HG03103 (cell line): ENCODE data around the gene PPP2R1B.

Source experiments
- ATAC-seq: cut with Tn5 transposase; IDR thresholded peaks from one replicate; pipeline ENCODE4 v1.9.1; 2021; ENCODE audit warnings: low read depth; ENCODE audit not compliant: unreplicated experiment

Gene PPP2R1B

GRCh38 chr11:111765984-111766833, at the start of gene PPP2R1B:
TSS of gene PPP2R1B (minus strand) at chr11:111766389. CDS start at chr11:111766361, 28 bp downstream.
- ATAC-seq, result peak; percentile 80

- no peak for ATAC-seq
These were observed 49.3 kb upstream of the PPP2R1B start for GRCh38 chr11:111815489-111815888.

- ATAC-seq, result no peak
These were observed 48.5 kb upstream of the PPP2R1B start for GRCh38 chr11:111814557-111815320.

GRCh38 chr11:111814106-111814505, 47.9 kb upstream of the PPP2R1B start:
- no peak for ATAC-seq

DNA sequence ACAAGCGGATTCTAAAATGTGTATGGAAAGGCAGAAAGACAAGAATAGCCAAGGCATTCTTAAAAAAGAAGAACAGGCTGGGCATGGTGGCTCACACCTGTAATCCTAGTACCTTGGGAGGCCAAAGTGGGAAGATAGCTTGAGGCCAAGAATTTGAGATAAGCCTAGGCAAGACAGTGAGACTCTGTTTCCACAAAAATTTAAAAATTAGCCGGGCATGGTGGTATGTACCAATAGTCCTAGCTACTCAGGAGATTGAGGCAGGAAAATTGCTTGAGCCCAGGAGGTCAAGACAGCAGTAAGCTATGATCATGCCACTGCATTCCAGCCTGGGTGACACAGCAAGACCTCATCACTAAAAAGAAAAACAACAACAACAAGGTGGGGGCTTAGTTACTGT, 46.0 kb upstream of the PPP2R1B start:
- ATAC-seq, result no peak

GRCh38 chr11:111811445-111811844, 45.3 kb upstream of the PPP2R1B start:
- ATAC-seq, result no peak

GRCh38 chr11:111808834-111809233, 42.6 kb upstream of the PPP2R1B start:
- ATAC-seq, result no peak

GRCh38 chr11:111808063-111808588, 41.9 kb upstream of the PPP2R1B start:
- ATAC-seq, result no peak

- ATAC-seq, result no peak
These were observed 40.9 kb upstream of the PPP2R1B start for GRCh38 chr11:111807076-111807475.

GRCh38 chr11:111801135-111801534, 34.9 kb upstream of the PPP2R1B start:
- ATAC-seq, result no peak

DNA sequence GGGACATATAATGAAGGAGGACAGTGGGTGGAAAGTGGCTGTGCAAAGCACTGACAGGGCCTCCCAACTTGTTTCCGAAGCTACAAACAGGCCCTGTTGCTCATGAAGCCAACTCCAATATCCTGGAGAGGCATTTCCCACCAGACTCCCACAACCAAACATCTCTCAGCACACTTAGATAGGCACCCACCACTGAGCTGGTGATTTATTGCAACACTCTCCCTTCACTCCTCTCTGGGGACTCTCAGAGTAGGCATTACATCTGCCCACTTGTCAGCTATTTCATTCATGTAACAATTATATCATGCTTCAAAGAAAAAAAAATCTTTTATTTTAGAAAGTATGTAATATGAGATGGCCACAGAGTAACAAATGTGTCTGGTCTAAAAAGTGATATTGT, 32.1 kb upstream of the PPP2R1B start:
- no peak for ATAC-seq

DNA sequence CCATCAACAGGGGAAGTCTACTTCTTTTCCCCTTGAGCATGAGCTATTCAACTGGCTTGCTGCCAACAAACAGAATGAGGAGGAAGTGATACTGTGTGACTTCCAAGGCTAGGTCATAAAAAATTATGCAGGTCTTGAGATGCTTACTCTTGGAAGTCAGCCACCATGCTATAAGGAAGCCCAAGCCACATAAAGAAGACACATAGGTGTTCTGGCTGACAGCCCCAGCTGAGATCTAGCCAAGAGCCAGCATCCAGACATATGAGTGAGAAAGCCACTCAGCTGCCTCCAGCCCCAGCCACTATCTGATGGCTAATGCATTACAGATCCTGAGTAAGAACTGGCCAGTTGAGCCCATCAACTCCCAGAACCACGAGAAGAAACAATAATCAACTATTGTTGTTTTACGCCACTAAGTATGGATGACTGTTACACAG, 31.0 kb upstream of the PPP2R1B start:
- ATAC-seq, result no peak

DNA sequence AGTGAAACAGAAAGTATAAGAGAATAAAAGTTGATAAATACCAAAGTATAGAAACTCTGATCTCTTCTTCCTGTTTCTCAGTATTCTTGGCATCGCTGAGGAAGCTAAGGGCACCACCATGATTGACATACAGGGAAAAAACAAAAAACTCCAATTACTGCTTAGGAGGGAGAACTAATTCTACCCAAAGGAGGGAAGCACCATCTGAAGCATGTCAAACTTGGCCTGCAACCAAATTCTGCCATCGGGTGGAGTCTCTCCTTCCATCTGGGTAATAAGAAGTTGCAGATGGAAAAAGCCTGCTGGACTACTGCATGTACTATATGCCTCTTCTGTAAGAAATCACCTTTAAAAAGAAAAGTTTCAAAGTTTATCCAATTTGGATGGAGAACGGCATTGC, 30.5 kb upstream of the PPP2R1B start:
- ATAC-seq, result no peak

DNA sequence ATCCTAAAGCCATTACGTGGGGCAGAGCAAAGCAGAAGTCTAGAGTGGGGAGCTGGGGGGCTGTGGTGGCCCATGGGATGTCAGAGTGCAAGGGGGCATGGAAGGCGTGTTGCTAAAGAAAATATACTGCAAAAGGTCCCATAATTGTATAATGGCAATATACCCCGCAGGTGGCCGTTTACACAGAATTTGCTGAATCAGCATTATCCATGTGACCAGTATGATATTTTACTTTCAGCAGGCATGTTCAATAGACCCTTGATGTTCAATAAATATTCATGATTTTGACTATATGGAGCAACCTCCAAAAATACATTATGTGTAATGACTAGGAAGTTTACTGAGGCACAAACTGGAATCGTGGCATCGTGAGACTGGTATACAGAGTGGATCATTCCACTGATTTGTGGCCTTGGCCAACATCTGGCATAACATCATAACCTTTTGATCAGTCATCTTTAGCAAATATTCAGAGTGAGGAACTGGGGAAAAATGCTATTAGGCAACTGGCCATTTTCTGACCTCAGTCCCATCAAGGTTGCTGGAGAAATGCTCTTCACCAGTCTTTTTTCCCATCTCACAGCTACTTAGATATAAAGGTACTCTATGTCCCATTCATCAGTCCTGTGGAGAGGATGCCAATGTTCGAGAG, 29.3 kb upstream of the PPP2R1B start:
- no peak for ATAC-seq

GRCh38 chr11:111793863-111794262, 27.7 kb upstream of the PPP2R1B start:
- no peak for ATAC-seq

- no peak for ATAC-seq
These were observed 26.8 kb upstream of the PPP2R1B start for GRCh38 chr11:111792955-111793500.

DNA sequence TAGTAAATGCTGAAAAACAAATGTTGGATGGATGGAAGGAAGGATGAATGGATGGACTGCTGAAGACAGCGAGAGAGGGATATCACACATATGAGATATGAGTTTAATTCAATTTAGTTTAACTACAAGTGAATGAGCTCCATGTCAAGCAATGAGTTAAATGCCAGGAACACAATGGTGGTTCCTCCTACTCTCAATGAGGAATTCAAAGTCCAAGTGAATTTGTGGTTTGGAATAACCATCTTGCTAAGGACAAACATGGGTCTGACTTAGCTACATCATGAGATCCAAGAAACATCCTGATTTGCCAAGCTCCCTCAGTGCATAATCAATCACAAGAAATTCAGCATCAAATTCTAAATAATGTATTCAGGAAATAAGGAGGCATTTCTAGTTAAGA, 26.1 kb upstream of the PPP2R1B start:
- ATAC-seq, result no peak

DNA sequence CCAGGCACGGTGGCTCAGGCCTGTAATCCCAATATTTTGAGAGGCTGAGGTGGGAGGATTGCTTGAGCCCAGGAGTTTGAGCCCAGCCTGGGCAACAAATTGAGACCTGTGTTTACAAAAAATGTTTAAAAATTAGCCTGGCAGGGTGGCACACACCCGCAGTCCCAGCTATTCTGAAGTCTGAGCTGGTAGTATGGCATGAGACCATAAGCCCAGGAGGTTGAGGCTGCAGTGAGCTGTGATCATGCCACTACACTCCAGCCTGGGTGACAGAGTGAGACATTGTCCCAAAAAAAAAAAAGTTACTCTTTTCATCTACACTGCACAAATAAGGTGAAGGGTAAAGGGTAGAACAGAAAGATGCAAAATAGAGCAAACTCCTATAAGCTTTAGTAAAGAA, 22.3 kb upstream of the PPP2R1B start:
- ATAC-seq, result no peak

DNA sequence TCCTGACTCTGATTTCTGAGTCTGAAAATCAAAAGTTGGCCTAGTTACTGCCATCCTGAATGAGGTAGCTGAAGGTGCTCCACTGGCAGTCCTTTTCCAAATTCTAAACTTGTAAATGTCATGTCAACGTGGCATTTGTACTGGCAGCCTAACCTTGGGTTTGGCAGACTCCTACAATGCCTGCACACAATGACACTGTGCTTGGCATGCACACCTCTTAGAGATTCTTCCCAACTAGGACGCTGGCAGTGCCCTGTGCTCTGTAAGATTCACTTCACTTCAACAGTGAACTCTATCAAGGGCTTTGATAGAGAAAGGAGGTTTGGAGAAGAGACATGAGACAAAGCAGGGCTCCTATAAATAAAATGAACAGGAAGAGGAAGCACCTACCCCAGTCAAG, 21.9 kb upstream of the PPP2R1B start:
- no peak for ATAC-seq

- ATAC-seq, result no peak
These were observed 19.8 kb upstream of the PPP2R1B start for GRCh38 chr11:111785886-111786412.
